Amniotic stem cell (primary cell): ENCODE results near the gene DRAP1.

ENCODE experiments used
- DNase-seq: peaks from one replicate; lab custom pipeline; 2025; lab: John Stamatoyannopoulos, UW

DRAP1 gene

DNA sequence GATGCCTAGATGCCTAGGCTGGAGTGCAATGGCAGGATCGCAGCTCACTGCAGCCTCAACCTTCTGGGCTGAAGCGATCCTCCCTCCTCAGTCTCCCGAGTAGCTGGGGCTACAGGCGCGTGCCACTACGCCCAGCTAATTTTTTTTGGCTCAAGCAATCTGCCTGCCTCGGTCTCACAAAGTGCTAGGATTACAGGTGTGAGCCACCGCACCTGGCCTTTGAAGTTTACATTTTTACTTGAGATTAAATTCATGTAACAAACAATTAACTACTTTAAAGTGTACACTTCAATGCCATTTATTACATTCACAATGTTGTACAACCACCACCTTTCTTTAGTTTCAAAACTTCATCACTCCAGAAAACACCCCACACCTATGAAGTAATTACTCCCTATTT, 15.5 kb upstream of the DRAP1 start:
- no peak for DNase-seq

DNA sequence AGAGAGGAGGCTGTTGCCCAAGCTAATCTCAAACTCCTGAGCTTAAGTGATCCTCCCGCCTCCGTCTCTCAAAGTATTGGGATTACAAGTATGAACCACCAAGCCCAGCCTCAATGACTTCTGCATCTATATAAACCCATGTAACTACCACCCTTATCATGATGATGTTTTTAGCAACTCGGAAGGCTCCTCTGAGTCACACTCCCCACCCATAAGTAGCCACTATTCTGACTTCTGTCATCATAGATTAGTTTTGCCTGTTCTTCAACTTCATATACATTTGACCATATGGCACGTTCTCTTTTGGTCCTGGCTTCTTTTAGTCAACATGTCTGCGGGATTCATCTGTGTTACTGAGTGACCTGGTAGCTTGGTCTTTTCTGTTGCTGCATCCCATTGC, 12.6 kb upstream of the DRAP1 start:
- no peak for DNase-seq

DNA sequence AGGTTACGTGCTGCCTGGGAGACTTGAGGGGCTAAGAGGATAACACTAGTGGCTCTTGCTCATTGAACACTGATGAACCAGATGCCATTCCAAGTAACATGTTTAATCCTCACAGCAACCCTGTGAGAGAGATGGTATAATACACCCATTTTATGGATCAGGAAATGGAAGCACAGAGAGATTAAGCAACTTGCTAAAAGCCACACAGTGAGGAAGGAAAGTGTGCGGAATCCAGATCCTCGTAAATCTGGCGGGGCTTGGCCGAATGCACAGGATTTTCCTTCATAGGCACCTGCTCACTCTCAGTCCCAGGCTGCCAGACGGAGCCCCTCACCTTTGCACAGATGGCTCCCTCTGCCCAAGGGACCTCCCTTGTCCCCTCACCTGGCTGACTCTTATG, 11.3 kb upstream of the DRAP1 start:
- DNase-seq = no peak

DNA sequence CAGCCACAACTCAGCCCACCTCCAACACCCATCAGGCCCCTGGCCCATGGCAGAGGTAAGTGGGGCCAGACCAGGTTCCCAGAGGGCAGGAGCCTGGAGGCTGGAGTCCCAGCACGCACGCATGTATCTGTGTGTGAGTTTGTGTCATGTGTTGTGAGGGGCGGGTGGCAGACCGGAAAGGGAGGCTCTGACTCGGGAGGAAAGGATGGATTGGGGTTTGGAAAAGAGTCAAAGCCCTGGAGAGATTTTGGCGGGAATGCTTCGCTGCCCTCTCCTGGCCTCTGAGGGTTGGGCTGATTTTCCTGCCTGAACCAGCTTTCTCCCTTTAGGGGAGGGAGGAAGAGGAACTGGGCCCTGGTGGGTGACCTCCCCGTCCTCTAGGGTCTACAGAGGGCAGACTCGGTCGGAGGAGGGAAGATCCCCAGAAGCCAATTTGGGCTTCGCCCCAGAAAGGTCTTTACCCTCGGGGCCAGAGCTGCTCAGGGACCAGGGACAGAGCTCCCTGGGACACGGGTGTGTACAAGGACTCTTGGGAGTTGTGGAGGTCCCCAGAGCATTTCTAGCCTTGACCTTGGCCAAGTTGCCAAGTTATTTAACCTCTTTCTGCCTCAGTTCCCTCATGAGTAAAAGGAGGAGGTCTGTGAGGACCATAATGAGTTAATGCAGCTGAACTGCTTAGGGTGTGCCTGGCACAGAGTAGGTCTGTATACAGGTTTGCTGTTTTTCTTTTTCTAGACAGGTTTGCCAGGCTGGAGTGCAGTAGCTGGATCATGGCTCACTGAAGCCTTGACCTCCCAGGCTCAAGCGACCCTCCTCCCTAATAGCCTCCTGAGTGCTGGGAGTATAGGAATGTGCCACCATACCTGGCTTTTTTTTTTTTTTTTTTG, 7.3 kb upstream of the DRAP1 start:
- DNase-seq = peak; percentile 64

DNA sequence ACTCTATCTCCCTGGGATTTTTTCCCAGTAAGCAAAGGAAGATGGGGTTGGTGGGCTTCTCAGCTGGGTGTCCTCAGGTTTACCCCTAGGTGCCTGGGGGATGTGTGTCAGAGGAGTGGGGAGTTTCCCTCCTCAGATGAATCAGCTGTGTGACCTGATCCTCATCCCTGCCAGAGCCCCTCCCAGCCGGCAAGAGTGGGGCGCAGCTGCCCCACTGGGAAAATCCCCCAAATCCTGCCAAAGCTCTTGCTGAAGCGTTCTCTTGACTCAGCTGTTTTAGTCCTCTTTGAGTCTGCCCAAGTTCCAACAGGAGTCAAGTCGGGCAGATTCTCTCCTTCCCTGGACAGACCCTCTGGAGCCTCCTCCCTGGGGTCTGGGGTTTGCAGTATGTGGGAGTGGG, 6.4 kb upstream of the DRAP1 start:
- DNase-seq = peak; percentile 51

DNA sequence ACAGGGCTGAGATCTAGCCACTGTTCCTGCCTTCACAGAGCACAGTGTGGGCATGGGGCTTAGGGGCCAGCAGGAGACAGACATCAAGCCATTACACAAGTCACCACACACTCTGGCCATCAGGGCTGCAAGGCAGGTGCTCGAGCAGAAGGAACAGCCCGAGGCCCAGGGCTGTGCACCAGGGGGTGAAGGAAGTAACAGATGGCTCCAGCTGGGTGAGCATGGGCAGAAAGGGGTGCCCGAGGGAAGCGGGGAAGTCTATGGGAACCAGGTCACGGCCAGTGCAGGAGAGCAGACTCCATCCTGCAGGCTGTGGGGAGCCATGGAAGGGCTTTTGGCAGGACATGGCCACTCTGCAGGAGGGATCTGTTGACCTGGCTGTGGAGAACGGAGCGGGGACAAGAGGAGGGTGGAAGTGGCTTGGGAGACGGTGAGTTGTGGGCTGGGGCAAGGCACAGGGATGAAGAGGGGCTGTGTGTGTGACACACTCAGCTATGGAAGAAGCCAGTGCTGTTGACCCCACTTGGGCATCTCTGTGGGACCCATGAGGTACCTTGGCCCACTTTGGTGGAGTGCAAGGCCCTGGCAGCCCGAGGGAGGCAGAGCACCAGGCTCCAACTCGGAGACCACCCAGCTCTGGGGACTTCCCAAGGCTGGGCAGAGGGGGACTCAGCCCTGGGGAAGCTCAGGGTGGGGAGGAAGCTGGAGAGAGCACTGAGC, 4.0 kb upstream of the DRAP1 start:
- no peak for DNase-seq

DNA sequence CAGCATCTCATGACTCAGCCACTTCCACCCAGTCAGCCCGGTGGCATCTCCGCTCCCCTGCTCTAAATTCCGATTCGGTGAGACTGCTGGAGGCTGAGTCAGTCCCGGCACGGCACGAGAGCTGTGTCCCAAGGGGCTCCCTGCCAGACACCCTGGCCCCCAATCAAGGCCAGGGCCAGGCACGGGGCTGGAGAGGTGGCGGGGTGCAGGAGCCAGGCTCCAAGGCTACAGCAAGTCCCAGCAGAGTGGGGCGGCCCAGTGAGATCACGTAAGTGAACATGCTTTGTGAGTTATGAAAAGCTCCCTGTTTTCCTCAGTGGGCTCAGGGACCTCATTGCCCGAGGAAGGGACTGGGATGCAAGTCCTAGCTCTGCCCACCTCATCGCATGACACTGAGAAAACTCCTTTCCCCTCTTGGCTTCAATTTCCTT, 3.4 kb upstream of the DRAP1 start:
- peak; percentile 92 for DNase-seq

DNA sequence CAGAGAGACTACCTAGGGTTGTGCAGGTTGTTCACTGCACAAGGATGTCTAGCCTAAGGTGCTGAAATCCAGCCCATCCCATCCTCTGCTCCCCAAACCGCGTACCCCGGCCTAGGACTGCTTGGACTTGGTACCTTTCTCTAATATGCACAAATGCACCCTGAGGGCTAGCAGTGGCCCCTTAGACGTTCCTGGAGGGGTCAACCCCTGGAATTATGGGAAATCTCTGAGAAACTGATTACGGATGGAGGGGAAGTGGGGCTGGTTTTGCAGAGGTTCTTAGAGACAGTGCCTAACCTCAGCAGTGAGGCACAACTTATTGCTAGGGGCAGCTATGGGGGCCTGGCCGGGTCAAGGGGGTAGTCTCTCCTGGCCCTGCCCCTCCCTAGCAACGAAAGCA, 2.8 kb upstream of the DRAP1 start:
- DNase-seq = no peak

DNA sequence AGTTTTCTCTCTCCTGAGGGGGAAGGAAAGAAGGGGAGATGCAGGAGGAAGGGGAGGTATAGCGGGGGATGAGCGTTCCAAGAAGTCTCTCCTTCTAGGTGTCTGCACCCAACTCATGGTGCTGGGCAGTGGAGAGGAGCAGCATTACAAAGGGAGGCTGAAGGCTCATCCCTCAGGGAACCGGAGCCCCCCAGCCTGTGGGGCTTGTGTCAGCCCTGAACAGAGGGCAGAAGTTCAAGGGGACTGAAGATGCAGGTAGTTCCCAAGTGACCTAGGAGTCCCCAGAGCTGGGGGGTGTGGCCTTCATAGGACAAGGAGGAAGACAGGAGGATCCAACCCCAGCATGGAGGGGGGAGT, 2.2 kb upstream of the DRAP1 start:
- no peak for DNase-seq

DNA sequence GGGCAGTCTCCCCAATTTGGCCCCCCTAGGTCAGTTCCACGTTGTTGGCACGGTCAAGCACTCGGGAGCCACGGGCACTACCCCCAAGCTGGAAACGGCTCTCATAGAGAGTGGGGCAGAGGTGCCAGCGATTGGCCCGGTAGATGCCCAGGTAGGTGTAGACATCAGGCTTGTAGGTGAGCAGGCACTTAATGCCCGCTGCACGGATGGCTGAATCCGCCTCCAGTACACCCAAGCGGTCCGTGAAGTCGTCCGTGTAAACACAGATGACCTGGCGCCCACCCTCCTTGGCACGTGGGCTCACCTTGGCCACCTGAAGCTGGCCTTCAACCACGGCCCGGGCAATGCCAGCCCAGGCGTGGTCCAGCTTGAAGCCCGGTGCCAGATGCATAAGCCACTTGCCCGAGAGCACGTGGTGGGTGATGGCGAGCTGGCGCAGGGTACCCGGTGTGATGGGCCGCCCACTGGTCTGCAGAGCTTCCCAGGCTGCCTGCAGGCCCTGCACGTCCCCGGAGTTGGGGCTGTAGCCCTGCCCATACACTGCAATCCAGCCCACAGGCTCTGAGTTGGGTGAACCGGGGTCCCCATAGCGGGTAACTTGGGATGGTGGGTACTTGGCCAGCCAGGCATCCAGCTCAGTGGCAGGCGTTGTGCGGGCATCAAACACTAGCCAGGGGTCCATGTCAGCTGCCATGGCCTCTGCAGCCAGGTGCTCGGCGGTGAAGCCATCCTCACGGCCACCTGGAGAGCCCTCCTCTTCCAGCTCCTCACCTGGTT, 1.6 kb upstream of the DRAP1 start:
- DNase-seq = no peak

DNA sequence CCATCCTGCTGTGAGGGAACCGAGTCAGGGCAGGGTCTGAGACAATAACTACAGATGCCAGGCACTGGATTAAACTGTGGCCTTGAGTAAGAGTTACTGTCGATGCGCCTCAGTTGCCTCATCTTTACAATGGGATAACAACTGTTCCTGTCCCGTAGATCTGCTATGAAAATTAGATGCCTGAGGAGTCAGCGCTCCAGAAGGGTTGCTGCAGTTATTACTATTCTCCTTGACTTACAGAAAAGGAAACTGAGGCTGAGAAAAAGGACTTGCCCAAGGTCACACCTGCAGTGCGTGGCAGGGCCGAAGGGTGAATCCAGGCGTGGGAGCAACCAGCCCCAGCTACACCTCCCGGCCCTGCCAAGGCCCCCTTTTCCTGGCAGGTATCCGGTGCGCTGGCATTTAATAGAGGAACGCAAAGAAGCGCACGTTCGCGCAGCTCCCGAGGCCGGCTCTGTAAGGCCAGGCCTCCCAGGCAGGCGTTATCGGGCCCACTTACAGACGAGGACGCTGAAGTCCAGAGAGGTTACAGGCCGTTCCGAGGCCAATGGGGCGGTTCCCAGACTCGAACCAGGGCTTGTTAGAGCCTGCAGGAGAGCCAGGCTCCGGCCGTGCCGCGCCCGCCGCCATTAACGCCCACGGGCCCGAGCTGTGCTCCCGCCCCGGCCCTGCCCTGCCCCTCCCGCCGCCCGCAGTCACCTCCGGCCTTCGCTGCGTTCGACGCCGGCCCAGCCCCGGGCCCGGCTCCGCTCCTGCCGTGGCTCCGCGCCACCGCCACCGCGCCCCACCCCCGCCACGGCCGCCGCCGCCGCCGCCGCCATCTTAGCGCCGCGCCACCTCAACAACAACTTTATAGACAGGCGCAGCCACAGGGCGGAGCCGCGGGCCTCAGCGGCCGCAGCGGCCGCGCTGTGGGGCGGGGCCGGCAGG, 750 bp upstream of the DRAP1 start, which contains the start of gene C11orf68:
TSS of gene C11orf68 (minus strand) at position 852 of the 930 bp plus-strand sequence. CDS start at position 821, 31 bp downstream.
- no peak for DNase-seq

DNA sequence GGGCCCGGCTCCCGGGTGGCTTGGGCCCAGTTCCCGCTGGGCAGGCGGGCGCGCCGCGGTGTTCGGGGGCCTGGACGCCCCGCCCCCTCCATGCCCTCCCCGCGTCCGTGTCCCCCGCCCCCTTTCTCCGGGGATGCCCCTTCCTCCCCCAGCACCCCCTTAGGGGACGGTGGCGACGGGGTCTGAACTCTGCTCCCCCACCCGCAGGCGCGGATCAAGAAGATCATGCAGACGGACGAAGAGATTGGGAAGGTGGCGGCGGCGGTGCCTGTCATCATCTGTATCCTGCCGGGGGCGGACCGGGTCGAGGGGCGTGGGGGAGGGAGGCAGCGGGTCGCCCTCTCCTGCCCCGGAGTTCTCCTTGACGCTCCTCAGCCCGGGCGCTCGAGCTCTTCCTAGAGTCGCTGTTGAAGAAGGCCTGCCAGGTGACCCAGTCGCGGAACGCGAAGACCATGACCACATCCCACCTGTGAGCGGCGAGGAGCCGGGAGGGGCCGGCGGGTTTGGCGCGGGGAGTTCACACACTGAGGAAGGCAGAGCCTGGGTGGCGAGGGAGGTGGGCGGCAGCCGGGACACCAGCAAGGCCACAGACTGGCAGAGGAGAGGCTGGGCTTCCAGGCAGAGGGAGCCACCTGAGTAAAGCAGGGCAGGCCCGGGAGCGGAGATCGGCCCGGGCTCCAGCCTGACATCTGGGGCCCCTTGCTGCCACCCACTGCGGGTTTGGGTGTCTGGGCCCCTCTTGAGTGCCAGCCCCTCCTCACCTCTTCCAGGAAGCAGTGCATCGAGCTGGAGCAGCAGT, 546 bp downstream of the DRAP1 start:
- no peak for DNase-seq

DNA sequence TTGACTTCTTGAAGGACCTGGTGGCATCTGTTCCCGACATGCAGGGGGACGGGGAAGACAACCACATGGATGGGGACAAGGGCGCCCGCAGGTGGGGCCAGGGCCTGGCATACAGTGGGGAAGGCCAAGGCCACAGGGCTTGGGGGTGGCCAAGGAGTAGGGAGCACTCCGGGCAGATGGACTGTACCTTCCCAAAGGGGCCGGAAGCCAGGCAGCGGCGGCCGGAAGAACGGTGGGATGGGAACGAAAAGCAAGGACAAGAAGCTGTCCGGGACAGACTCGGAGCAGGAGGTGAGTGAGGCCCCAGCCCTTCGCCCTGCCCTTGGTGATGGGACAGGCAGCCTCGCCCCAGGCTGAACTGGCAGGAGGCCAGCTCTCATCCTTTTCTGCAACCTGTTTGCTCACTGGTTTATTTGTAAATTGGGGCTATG, 1.2 kb downstream of the DRAP1 start:
- DNase-seq = no peak

DNA sequence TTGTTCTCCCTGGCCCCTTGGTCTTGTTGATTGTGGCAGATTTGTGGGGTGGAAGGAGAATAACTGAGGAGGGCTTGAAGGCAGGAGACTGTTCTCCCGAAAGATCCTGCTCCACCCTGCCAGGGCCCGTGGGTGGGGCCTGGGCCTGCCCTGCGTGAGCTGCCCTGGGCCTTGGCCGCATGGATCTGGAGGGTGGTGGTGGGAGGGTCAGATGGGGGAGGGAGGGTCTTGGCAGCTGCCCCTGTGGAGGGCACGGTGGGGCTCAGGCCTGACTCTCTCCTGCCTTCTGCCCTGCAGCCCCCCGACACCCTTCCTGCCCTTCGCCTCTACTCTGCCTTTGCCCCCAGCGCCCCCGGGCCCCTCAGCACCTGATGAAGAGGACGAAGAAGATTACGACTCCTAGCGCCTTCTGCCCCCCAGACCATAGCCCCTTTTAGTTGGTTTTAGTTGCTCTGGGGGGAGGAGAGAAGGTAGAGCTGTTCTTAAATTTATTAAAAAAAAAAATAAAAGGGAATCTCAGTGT, 1.9 kb downstream of the DRAP1 start:
- DNase-seq = no peak

DNA sequence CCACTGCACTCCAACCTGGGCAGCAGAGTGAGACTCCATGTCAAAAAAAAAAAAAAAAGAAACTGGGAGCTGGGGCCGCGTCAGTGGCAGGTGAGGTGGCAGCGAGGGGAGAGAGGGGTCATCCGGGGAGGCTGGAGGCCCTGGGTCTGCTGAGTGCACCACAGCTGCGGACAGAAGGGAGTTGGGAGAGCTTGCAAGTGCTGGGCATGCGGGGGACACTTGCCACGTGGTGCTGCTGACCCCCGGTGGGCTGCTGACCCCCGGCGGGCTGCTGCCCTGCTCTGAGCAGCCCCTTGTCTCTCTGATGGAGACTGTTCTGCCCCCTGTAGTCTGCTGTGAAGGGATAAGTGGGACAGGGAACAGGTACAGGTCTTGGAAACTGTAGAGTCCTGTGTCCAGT, 2.6 kb downstream of the DRAP1 start:
- DNase-seq = no peak

DNA sequence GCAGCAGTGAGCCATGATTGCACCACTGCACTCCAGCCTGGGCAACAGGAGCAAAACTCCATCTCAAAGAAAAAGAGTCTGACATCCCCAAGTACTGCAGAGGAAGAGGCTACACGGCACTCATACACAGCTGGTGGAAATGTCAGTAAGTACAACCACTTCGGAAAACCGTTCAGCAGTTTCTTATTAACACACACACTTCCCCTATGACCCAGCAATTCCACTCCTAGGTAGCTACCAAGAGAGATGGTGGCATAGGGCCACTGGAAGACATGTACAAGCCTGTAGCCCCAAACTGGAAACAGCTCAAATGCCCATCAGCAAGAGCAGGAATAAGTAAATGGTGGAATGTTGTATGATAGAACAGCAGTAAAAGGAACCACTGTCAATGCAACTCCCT, 3.3 kb downstream of the DRAP1 start:
- no peak for DNase-seq

DNA sequence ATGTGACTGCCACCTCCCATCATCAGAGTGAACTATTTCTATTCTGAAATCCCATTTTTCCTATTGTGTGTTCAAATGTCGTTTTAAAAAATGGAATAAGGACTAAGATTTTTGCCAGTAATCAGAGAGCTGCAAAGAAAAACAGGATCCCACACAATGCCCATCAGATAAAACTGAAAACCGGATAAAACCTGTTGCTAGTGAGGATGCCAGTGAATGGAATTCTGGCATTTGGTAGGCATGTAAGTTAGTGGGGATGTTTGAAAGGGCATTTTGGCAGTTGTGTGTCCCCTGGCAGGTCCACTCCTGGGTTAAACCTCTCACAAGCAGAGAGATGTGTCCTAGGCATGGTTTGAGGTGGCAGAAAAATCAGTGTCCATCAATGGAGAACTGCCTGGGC, 6.2 kb downstream of the DRAP1 start:
- no peak for DNase-seq

DNA sequence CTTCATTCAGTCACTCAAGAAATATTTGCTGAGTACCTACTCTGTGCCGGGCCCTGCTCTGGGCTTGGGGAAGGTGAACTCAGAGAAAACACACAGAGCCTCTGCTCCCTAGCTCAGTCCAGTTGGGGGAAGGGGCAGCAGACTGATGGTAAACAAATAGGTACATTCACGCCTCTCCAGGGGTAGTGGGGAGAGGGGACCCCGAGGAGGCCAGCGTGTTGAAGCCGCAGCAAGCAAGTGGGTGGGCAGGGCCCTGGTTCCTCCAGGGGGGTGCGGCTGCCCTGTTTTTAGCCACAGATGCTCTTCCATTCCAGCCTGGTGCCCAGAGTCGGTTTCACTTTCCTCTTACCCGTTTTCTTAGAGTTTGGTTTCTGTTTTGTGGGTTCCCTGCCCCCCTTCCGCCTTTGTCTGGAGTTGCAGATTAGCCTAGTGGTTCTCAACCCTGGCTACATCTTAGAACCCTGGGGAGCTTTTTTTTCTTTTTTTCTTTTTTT, 8.7 kb downstream of the DRAP1 start:
- DNase-seq = no peak

DNA sequence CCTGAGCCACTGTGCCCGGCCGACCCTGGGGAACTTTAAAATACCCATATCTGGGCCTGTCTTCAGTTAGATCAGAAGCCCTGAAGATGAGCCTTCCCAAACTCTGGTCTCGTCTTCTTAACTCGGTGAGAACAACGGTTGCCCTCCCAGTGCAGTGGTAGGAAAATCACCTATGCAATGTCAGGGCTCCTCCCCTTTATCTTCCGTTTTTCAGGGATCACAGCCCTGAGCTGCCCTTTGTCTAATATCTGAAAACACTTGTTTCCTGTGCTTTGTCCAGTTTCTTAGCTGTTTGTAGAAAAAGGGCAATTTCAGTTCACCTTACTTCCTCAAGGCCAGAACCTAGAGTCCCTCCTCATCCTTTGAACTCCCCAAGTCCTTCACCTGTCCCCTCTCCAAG, 9.4 kb downstream of the DRAP1 start:
- DNase-seq = no peak
